ENCODE data around the gene MTFR1L. TPM values are rescaled to one million over a fixed set of nuclear protein-coding genes. Genes with fewer than 3 reads are reported as not detected.
A peak's percentile ranks its signal among the peaks of the same experiment; 100 is the strongest.
"Not testable (repeated sequence)": the region's sequence is repeated elsewhere in the genome, so short reads cannot be mapped to it uniquely, and the experiment has no call there.

Gene MTFR1L
- total RNA-seq, 2 donors from 2014 or later: 42.6 to 43.9 TPM

DNA sequence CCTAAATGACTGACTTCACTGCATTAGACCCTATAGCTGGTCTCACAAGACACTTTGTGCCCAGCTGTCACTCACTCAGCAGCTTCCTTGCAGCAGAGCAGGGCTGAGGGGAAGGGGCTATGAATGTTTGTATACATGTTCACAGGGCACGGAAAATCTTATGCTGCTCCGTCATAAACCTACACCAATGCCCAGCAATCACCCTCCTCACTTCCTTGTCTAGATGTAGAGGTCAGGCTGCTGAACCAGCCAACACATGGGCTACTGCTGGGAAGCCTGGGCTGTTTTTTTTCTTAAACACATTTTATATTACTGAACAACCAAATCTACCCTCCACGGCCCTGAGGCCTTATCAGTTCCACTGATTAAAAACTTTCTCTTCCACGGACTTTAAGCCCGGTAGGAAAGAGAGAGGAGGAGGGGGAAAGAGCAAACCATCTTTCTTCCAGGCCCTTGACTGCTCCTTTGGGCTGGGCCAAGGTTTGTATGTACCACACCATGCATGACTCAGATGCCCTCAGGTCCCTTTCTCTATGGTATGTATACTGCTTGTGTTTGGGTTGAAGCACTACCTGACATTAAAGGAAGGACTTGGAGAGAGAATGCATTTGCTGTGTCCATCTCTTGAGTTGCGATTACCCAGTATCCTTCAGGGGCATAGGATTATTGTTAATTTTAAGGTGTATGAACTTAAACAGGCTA lies 12.7 kb downstream of the MTFR1L start:
- Mint-ChIP-seq H3K27ac (peak overlapping the region in 1 of 2 donors; percentile 81), H3K36me3 (peaks cover 11 to 17% of the 10 kb centered on the region in 2 donors), H3K9me3 (no peaks in the 10 kb centered on the region)
- DNase-seq (ENCODE audit: low spot score in 2 of 2): no peak
- no peak for ATAC-seq

DNA sequence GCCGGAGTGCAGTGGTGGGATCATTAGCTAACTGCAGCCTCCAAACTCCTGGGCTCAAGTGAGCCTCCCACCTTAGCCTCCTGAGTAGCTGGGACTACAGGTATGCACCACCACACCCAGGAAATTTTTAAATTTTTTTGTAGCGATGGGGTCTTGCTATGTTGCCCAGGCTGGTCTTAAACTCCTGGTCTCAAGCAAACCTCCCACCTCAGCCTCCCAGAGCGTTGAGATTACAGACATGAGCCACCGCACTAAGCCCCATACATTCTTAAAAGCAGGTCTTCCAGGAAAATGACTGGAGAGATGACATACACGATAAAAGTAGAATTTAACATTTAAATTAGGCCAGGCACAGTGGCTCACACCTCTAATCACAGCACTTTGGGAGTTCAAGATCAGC lies 13.4 kb downstream of the MTFR1L start:
- DNase-seq (ENCODE audit: low spot score in 2 of 2) (no peak), ATAC-seq (no peak)
- Mint-ChIP-seq H3K9me3 (no peaks in the 10 kb centered on the region), H3K36me3 (peaks cover 11 to 17% of the 10 kb centered on the region in 2 donors), H3K27ac (peak overlapping the region in 1 of 2 donors; percentile 81)

DNA sequence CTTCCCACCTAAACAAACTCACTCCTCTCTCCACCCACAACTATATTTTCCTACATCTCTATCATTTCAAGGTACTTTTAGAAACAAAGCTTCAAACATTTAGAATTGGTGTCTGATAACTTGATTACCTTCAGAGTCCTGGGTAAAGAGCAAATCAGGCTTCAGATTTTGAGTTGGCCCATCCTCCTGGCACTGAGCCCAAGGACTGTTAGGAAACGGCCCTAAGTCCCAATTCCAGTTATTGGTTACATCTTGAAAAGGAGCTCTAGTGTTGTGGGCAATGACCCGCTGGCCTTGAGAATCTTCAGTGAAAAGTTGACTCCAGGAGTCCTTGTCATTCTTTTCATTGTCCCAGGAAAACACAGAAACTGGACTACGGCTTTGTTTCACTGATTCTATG lies 15.1 kb downstream of the MTFR1L start:
- Mint-ChIP-seq H3K36me3 (peaks cover 5 to 11% of the 10 kb centered on the region in 2 donors), H3K27ac (no peak overlapping the region), H3K9me3 (no peaks in the 10 kb centered on the region)
- DNase-seq (ENCODE audit: low spot score in 2 of 2) (no peak), ATAC-seq (no peak)

DNA sequence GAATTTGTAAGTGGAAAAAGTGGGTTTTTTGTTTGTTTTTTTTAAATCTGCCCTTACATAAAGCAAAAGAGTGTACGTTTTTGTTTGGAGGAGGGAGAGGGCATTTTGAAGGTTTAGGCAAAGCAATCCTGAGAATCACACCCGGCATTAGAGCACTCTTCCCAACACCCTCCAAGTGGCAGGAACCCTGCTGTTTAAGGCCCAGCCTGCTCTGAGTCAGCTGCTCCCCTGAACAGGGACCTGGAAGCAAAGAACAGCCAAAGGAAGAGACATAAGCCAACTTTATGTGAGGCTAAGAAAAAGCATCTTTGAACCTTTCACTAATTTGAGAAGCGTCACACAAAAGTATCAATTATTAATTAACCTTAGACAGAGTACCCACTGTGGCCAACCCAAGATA lies 16.9 kb downstream of the MTFR1L start:
- no peak for ATAC-seq
- DNase-seq (ENCODE audit: low spot score in 2 of 2): no peak
- H3K27ac Mint-ChIP-seq: no peak overlapping the region
- no peaks in the 10 kb centered on the region for H3K9me3 Mint-ChIP-seq
- H3K36me3 Mint-ChIP-seq: peaks cover 4 to 7% of the 10 kb centered on the region in 2 donors

DNA sequence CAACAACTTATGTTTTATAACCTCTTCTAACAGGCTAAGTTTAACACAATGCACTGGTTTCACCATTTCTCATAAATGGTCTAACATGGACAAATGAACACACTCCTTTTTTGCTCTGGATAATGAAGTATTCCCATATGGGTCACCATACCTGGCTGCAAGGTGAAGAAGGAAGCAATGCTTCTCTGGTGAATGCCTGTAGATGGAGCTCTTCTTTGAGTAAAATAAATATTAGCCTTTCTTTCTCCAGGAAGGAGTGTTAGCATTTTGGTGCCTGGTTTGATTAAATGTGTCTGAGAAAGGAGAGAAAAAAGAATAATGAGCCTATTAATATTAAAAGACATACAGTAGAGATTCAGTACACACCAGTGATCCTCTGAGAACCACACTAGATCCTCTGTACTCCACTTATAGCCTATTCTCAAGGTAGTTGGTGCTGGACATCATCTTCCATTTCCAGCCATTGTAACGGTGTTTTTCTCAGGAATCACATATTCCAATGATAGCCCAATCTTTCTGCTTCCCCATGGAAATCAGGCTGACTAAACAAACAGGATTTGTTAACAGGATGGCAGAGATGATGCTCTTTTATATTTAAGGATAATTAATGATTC lies 17.6 kb downstream of the MTFR1L start:
- peaks cover 4 to 7% of the 10 kb centered on the region in 2 donors for H3K36me3 Mint-ChIP-seq
- H3K9me3 Mint-ChIP-seq: no peaks in the 10 kb centered on the region
- no peak overlapping the region for H3K27ac Mint-ChIP-seq
- ATAC-seq (no peak), DNase-seq (ENCODE audit: low spot score in 2 of 2) (no peak)

DNA sequence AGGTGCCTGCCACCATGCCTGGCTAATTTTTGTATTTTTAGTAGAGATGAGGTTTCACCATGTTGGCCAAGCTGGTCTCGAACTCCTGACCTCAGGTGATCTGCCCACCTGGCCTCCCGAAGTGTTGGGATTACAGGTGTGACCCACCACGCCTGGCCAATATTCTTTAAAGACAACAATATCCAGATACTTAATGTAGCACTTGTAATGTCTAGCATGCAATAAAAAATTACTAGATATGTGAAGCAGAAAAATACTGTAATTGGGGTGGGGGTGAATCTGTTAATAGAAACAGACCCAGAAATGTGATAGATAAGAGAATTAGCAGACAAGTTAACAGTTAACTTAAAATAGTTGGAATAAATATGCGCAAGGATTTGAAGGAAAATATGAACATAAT lies 20.1 kb downstream of the MTFR1L start:
- H3K36me3 Mint-ChIP-seq; H3K27ac Mint-ChIP-seq; ATAC-seq; H3K9me3 Mint-ChIP-seq; DNase-seq (ENCODE audit: low spot score in 2 of 2): not testable (repeated sequence)

DNA sequence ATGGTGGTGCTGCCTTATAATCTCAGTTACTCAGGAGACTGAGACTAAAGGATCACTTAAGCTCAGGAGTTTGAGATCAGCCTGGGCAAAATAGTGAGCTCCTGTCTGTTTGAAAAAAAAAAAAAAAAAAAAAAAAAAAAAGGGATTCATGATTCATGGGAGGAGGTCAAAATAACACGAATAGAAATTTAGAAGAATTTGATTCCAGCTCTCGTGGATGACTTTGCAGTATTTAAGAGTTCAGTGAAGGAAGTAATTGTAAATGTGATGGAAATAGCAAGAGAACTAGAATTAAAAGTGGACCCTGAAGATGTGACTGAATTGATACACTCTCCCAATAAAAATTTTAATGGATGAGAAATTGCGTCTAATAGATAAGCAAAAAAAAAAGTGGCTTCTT lies 23.7 kb downstream of the MTFR1L start:
- Mint-ChIP-seq H3K36me3 (no peaks in the 10 kb centered on the region), H3K27ac (no peak overlapping the region), H3K9me3 (no peaks in the 10 kb centered on the region)
- ATAC-seq: no peak
- DNase-seq (ENCODE audit: low spot score in 2 of 2): no peak

DNA sequence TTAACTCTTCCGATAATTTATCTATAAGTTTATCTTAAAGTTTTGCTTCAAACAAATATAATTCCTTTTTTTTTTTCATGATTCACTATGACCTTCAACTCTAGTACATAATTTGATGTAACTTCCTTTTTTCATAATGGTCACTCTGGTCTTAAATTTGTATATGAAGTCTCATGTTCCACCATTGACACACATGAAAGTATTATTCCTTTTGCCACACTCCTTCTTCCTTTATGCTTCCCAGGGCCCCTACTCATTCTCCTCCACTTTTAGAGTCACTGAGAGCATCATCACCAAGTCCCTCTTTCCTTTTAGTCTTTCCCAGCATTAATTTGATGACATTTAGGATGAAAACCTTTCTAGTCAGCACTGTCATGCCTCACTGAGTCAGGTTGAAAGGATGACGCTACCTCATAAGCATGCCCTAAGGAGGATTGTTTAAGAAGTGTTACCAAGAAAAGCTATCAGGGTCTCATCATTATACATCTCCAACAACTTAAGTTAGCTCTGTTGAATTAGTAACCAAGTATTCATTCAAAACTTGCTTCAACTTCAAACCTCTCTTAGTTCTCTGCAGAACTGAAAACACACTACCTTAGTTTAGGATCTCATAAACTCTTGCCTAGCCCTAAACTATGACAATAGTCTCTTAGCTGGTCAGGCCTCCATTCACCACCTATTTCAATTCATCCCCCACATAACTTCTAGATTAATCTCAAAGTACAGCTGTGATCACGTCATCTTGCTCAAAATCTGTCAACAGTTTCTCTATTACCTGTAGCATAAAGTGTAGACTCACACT lies 25.0 kb downstream of the MTFR1L start:
- ATAC-seq: no peak
- H3K36me3 Mint-ChIP-seq: no peaks in the 10 kb centered on the region
- H3K9me3 Mint-ChIP-seq: no peaks in the 10 kb centered on the region
- DNase-seq (ENCODE audit: low spot score in 2 of 2): no peak
- H3K27ac Mint-ChIP-seq: peak overlapping the region in 1 of 2 donors; percentile 15

DNA sequence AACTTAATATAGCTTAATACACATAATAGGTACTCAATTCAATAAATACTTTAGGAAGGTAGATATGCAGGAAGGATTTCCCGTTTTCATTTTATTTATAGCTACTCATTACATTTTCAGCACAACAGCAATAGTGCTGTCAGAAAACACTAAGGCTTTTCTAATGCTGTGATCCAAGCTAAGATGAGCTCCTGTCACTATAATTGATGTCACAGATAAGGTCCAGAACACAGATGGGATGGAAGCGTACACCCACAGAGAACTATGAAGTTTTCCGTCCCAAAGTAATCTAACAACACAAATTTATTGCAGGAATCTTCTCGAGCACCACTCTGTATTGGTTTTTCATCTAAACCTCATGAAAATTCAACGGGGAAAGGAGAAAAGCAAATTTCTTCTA lies 25.9 kb downstream of the MTFR1L start:
- no peaks in the 10 kb centered on the region for H3K36me3 Mint-ChIP-seq
- no peaks in the 10 kb centered on the region for H3K9me3 Mint-ChIP-seq
- DNase-seq (ENCODE audit: low spot score in 2 of 2) (no peak), ATAC-seq (no peak)
- no peak overlapping the region for H3K27ac Mint-ChIP-seq

DNA sequence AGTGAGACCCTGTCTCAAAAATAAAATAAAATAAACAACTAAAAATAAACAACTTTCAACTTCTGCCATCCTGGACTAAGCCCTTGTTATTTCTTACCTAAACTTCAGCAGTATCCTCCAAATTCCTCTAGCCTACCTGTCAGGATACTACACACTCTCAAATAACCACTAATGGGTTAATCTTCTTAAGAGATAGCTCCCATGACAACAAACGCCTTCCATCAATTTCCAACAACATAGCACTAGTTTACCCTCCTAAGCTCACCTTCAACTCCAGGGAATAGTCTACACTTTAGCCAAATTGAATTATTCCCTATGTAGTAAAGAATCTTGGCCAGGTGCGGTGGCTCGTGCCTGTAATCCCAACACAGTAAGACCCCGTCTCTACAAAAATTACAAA lies 28.2 kb downstream of the MTFR1L start:
- H3K36me3 Mint-ChIP-seq: no peaks in the 10 kb centered on the region
- no peak for ATAC-seq

DNA sequence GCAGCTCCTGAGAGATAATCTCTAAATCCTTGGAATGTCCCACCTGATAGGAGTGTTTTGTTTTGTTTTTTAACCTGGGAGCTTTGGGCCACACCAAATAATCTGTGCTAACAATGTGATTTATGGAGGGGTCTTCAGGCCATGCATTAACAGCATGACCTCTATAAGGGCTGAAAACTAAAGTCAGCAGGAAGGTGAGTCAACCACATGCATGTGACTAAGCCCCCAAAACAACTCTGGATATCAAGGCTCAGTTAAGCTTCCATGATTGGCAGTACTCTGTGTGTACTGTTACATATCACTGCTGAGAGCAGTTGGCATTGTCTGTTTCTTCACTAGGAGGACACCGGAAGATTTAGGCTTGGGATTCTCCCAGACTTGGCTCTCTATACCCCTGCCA lies 28.8 kb downstream of the MTFR1L start:
- no peak for ATAC-seq
- Mint-ChIP-seq H3K36me3 (no peaks in the 10 kb centered on the region), H3K27ac (no peak overlapping the region), H3K9me3 (no peaks in the 10 kb centered on the region)
- DNase-seq (ENCODE audit: low spot score in 2 of 2): no peak

More for the DNA sequence above, 28.2 kb downstream of the MTFR1L start:
- no peaks in the 10 kb centered on the region for H3K9me3 Mint-ChIP-seq
- DNase-seq (ENCODE audit: low spot score in 2 of 2): no peak
- H3K27ac Mint-ChIP-seq: no peak overlapping the region

DNA sequence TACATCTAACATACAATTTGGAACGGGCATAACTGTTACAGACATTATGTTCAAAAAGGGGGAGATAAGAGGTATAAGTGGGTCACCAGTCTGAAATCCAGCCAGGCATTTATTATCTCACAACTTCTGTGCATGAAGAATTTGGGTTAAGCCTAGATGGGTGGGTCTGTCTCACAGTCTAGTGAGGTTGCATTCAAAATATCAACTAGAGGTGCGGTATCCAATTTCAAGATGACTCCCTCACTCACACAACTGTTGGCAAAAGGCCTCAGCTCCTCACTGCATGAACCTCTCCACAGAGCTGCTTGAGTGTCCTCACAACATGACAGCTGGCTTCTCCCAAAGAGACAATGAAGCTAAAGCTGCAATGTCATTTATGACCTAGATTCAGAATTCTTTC lies 34.8 kb downstream of the MTFR1L start:
- Mint-ChIP-seq H3K9me3 (no peaks in the 10 kb centered on the region), H3K27ac (no peak overlapping the region), H3K36me3 (peaks cover 7 to 10% of the 10 kb centered on the region in 2 donors)
- no peak for DNase-seq (ENCODE audit: low spot score in 2 of 2)
- no peak for ATAC-seq

DNA sequence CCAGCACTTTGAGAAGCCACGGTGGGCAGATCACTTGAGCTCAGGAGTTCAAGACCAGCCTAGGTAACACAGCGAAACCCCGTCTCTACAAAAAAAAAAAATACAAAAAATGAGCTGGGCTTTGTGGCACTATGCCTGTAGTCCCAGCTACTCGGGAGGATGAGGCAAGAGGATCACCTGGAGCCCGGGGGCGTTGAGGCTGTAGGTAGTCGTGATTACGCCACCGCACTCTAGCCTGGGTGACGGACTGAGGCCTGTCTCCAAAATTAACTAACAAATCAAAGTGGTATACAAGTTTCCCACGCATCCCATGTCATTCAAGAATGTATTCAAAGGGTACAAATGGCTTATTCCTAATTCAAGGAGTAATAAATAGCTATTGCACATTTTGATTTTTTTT lies 37.1 kb downstream of the MTFR1L start:
- no peak for ATAC-seq
- Mint-ChIP-seq H3K9me3 (no peaks in the 10 kb centered on the region), H3K36me3 (peaks cover 7 to 10% of the 10 kb centered on the region in 2 donors), H3K27ac (no peak overlapping the region)
- DNase-seq (ENCODE audit: low spot score in 2 of 2): no peak

DNA sequence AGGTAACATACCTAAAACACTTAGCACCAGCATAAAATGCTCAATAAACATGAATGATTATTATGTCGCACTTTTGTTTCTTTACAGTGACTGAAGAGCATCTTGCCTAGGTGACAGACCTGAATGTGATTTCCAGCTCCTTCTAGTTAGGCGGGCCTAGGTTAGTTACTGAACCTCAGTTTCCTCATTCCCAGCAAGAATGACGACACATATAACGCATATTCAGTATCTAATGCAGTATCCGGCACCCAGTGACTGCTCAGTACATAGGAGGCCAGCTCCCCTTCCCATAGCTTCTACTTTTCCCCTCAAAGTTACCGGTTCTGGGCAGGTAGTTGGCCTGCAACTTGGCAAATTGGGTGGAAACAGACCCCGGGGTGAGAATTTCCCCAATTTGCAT lies 38.7 kb downstream of the MTFR1L start:
- peaks cover 14 to 15% of the 10 kb centered on the region in 2 donors for H3K36me3 Mint-ChIP-seq
- H3K27ac Mint-ChIP-seq: peak overlapping the region; percentile 89 to 95
- no peak for ATAC-seq
- DNase-seq (ENCODE audit: low spot score in 2 of 2): no peak
- H3K9me3 Mint-ChIP-seq: no peaks in the 10 kb centered on the region

DNA sequence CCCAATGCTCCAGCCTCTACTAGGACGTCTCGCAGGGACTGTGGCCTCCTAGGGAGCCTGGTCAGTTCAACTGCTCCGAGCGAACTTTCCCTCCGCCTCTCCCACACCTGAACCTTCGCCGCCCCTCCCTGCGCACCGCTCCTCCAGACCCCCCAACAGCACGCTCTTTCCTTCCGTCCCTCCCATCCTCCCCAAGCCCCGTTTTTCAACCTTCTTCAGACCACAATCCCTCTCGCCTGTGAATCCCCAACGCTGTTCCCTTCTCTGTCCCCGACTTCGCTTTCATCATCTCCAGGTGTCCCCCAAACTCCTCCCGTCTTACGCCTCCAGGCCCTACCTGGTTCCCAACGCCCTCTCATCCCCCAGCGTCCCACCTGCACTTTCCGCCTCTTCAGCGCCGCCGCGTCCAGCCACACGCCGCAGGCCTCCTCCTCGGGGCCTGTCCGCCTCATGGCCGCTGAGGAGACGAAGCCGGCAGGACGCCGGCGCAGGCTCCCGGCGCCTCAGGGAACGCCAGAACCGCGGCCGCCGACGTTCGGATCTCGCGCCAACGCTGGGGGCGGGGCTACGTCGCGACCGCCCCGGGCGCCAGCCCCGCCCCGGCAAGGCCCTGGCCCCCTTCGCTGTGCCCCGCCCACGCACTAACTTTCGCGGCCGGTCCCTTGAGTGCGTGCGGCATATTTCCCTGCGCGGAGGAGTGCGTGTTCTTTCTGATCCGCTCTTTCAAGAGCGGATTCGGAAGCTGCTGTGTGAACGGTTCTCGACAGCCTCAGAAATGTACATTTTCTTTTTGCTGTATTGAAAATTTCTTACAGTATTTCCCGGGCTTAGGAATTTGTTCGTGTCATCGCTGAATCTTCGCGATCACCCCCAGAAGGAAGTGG lies 39.4 kb downstream of the MTFR1L start, which contains the start of gene AUNIP:
Gene AUNIP, minus strand, starts transcription at position 552 of the 884 bp plus-strand sequence. Its CDS starts 100 bp downstream, at position 452.
- Mint-ChIP-seq H3K36me3 (peaks cover 14 to 15% of the 10 kb centered on the region in 2 donors), H3K9me3 (no peaks in the 10 kb centered on the region), H3K27ac (peak within 1 kb of the TSS; percentile 89 to 95)
- DNase-seq (ENCODE audit: low spot score in 2 of 2) (peak; percentile 91 to 97), ATAC-seq (peak; percentile 93 to 96)

Measured in activated naive CD4-positive, alpha-beta T cell treated with anti-CD3 and anti-CD28 coated beads, Interleukin-2, amount 50 U/mL, for 72 hours (primary cell).